Measurements from ENCODE around the gene RNASE7.

Gene RNASE7

GRCh38 chr14:21075719-21076437, 33.7 kb downstream of the RNASE7 start:
- Histone ChIP-seq H3K36me3 (ENCODE audit: control insufficient read depth, low read length) (no peaks in the 10 kb centered on the region), H3F3A (ENCODE audit: control insufficient read depth, insufficient read depth) (peaks cover 6% of the 10 kb centered on the region; the same call in 1 of the 2 replicates)

GRCh38 chr14:21077672-21078071, 35.5 kb downstream of the RNASE7 start:
- Histone ChIP-seq H3F3A (ENCODE audit: control insufficient read depth, insufficient read depth) (no peaks in the 10 kb centered on the region), H3K27me3 (ENCODE audit: control insufficient read depth, low read length) (peaks cover 5% of the 10 kb centered on the region), H3K36me3 (ENCODE audit: control insufficient read depth, low read length) (no peaks in the 10 kb centered on the region), H4K20me1 (ENCODE audit: control insufficient read depth, insufficient read depth, low read depth, low read length) (no peaks in the 10 kb centered on the region), H3K4me2 (ENCODE audit: low read length) (no peak overlapping the region), H3K9me3 (ENCODE audit: control insufficient read depth, insufficient read depth, low read length) (no peaks in the 10 kb centered on the region), H3K9me2 (replicated peaks; ENCODE audit: control insufficient read depth, low read length) (no peaks in the 10 kb centered on the region), H3K27ac (ENCODE audit: low read depth, low read length) (no peak overlapping the region), H3K4me3 (ENCODE audit: low read length) (no peak overlapping the region), H3K4me1 (ENCODE audit: control insufficient read depth, low read length) (peaks cover under 1% of the 10 kb centered on the region), H3K79me2 (ENCODE audit: control insufficient read depth, low read length) (no peaks in the 10 kb centered on the region)
- TF ChIP-seq EZH2phosphoT487 (IDR thresholded peaks at IDR 0.05; ENCODE audit: borderline replicate concordance, low read length) = no peak

More at GRCh38 chr14:21075719-21076437, 33.7 kb downstream of the RNASE7 start:
- TF ChIP-seq, protein P1, sequence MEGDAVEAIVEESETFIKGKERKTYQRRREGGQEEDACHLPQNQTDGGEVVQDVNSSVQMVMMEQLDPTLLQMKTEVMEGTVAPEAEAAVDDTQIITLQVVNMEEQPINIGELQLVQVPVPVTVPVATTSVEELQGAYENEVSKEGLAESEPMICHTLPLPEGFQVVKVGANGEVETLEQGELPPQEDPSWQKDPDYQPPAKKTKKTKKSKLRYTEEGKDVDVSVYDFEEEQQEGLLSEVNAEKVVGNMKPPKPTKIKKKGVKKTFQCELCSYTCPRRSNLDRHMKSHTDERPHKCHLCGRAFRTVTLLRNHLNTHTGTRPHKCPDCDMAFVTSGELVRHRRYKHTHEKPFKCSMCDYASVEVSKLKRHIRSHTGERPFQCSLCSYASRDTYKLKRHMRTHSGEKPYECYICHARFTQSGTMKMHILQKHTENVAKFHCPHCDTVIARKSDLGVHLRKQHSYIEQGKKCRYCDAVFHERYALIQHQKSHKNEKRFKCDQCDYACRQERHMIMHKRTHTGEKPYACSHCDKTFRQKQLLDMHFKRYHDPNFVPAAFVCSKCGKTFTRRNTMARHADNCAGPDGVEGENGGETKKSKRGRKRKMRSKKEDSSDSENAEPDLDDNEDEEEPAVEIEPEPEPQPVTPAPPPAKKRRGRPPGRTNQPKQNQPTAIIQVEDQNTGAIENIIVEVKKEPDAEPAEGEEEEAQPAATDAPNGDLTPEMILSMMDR (IDR thresholded peaks at IDR 0.05; ENCODE audit: low read depth, low read length, poor library complexity, severe bottlenecking) = no peak
- TF ChIP-seq EZH2phosphoT487 (IDR thresholded peaks at IDR 0.05; ENCODE audit: borderline replicate concordance, low read length) = no peak
- Histone ChIP-seq H3K4me2 (ENCODE audit: low read length) (no peak overlapping the region), H3K79me2 (ENCODE audit: control insufficient read depth, low read length) (no peaks in the 10 kb centered on the region), H3K27me3 (ENCODE audit: control insufficient read depth, low read length) (peaks cover 8% of the 10 kb centered on the region), H3K4me3 (ENCODE audit: low read length) (no peak overlapping the region), H4K20me1 (ENCODE audit: control insufficient read depth, insufficient read depth, low read depth, low read length) (no peaks in the 10 kb centered on the region), H3K9me3 (ENCODE audit: control insufficient read depth, insufficient read depth, low read length) (no peaks in the 10 kb centered on the region), H3K9me2 (replicated peaks; ENCODE audit: control insufficient read depth, low read length) (no peaks in the 10 kb centered on the region), H3K27ac (ENCODE audit: low read depth, low read length) (no peak overlapping the region), H3K4me1 (ENCODE audit: control insufficient read depth, low read length) (peaks cover 18% of the 10 kb centered on the region)

GRCh38 chr14:21078287-21078686, 36.1 kb downstream of the RNASE7 start:
- no peaks in the 10 kb centered on the region for H3K79me2 ChIP-seq (ENCODE audit: control insufficient read depth, low read length)
- no peaks in the 10 kb centered on the region for H3K9me3 ChIP-seq (ENCODE audit: control insufficient read depth, insufficient read depth, low read length)
- H3K4me3 ChIP-seq (ENCODE audit: low read length) = no peak overlapping the region
- no peaks in the 10 kb centered on the region for H3K36me3 ChIP-seq (ENCODE audit: control insufficient read depth, low read length)
- H3K4me2 ChIP-seq (ENCODE audit: low read length) = no peak overlapping the region
- no peaks in the 10 kb centered on the region for H4K20me1 ChIP-seq (ENCODE audit: control insufficient read depth, insufficient read depth, low read depth, low read length)
- no peak overlapping the region for H3K27ac ChIP-seq (ENCODE audit: low read depth, low read length)
- no peaks in the 10 kb centered on the region for H3F3A ChIP-seq (ENCODE audit: control insufficient read depth, insufficient read depth)
- no peak for TF ChIP-seq EZH2phosphoT487 (IDR thresholded peaks at IDR 0.05; ENCODE audit: borderline replicate concordance, low read length)
- TF ChIP-seq, protein P1 (IDR thresholded peaks at IDR 0.05; ENCODE audit: low read depth, low read length, poor library complexity, severe bottlenecking) = no peak
- H3K27me3 ChIP-seq (ENCODE audit: control insufficient read depth, low read length) = peaks cover 5% of the 10 kb centered on the region
- H3K9me2 ChIP-seq (replicated peaks; ENCODE audit: control insufficient read depth, low read length) = no peaks in the 10 kb centered on the region
- no peaks in the 10 kb centered on the region for H3K4me1 ChIP-seq (ENCODE audit: control insufficient read depth, low read length)

DNA sequence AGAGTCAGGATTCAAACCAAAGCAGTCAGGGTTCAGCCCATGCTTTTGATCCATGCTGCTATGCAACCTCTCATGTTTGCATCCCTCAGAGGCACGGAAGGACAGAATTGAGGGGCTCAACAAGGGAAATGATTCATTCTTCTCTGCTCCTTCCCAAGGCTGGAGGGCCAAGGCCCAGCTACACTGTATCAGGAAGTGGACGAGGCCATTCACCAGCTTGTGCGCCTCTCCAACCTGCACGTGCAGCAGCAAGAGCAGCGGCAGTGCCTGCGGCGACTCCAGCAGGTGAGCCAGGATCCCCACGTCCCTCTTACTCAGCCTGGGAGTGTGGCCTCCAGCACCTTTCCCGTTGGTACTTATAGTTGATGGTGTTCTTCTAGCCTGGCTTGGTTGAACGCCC, 36.6 kb downstream of the RNASE7 start:
- no peaks in the 10 kb centered on the region for H4K20me1 ChIP-seq (ENCODE audit: control insufficient read depth, insufficient read depth, low read depth, low read length)
- H3K4me3 ChIP-seq (ENCODE audit: low read length) = no peak overlapping the region
- no peaks in the 10 kb centered on the region for H3K9me2 ChIP-seq (replicated peaks; ENCODE audit: control insufficient read depth, low read length)
- no peaks in the 10 kb centered on the region for H3F3A ChIP-seq (ENCODE audit: control insufficient read depth, insufficient read depth)
- H3K4me1 ChIP-seq (ENCODE audit: control insufficient read depth, low read length) = no peaks in the 10 kb centered on the region
- H3K79me2 ChIP-seq (ENCODE audit: control insufficient read depth, low read length) = no peaks in the 10 kb centered on the region
- no peaks in the 10 kb centered on the region for H3K9me3 ChIP-seq (ENCODE audit: control insufficient read depth, insufficient read depth, low read length)
- no peaks in the 10 kb centered on the region for H3K36me3 ChIP-seq (ENCODE audit: control insufficient read depth, low read length)
- no peak overlapping the region for H3K27ac ChIP-seq (ENCODE audit: low read depth, low read length)
- H3K4me2 ChIP-seq (ENCODE audit: low read length) = no peak overlapping the region
- TF ChIP-seq, protein P1 (IDR thresholded peaks at IDR 0.05; ENCODE audit: low read depth, low read length, poor library complexity, severe bottlenecking) = no peak
- TF ChIP-seq EZH2phosphoT487 (IDR thresholded peaks at IDR 0.05; ENCODE audit: borderline replicate concordance, low read length) = no peak
- peaks cover 4% of the 10 kb centered on the region for H3K27me3 ChIP-seq (ENCODE audit: control insufficient read depth, low read length)

All from DOHH2 (cell line).